DMS79 (cell line): ENCODE data around the gene GDF15.

ENCODE experiments used
- DNase-seq: peaks from one replicate; lab custom pipeline; 2025; lab: John Stamatoyannopoulos, UW

Gene GDF15

GRCh38 chr19:18419195-18419698 is 33.3 kb downstream of the GDF15 start, which contains the start of gene SSBP4:
Gene SSBP4 (plus strand): TSS chr19:18419398. CDS start chr19:18419649, 251 bp downstream.
- DNase-seq = no peak

DNA sequence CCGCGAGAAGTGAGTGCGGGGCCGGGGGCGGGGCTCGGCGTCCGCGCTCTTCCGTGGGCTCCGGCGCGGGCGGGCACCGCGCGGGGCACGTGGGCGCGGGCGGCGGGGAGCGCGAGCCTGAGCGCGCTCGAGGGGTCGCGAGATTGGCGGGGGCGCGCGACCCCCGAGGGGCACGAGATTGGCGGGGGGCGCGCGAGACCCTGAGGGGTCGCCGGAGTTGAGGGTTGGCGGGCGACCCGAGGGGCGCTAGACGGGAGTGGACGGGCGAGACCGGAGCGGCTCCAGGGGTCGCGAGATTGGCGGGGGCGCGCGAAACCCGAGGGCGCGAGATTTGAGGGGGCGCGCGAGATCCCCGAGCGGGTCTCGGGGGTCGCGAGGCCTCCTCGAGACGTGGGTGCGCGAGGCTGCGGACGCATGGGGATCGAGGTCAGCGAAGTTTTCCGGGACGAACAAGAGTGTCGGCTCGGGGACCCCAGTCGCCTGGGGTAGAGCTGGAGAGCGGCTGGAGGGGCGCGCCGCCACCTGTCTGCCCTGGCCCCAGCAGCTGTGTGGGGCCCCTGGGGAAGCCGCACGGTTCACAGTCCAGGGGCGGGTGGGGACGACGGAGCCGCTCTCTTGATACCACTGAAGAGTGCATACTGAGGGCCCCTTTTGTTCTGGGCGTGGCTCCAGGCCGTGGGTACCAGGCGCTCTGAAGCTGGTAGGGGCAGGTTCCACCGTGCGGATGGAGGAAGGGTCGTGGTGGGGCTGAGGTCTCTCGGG is 33.9 kb downstream of the GDF15 start:
- no peak for DNase-seq

DNA sequence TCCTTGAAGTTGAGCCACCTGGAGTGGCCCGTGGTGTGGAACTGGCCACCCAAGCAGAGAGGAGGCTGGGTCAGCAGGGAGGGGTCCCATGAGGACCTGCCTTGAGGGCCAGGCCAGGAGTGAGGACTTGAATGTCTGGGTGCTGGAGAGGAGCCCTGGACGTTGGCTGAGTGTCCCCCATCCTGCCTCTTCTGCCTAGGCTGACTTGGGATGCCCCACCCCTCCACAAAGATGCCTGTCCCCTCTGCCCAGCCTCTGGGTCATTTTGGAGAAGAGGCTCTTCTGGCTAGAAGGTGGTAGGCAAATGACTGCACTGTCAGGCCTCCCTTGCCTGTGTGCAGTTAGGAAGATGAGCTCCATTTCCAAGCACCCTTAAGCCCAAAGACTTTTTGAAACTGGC is 35.0 kb downstream of the GDF15 start:
- DNase-seq = no peak

- DNase-seq = no peak
These were observed 35.5 kb downstream of the GDF15 start for GRCh38 chr19:18421371-18421959.

GRCh38 chr19:18422530-18423191 is 36.7 kb downstream of the GDF15 start:
- DNase-seq = no peak

DNA sequence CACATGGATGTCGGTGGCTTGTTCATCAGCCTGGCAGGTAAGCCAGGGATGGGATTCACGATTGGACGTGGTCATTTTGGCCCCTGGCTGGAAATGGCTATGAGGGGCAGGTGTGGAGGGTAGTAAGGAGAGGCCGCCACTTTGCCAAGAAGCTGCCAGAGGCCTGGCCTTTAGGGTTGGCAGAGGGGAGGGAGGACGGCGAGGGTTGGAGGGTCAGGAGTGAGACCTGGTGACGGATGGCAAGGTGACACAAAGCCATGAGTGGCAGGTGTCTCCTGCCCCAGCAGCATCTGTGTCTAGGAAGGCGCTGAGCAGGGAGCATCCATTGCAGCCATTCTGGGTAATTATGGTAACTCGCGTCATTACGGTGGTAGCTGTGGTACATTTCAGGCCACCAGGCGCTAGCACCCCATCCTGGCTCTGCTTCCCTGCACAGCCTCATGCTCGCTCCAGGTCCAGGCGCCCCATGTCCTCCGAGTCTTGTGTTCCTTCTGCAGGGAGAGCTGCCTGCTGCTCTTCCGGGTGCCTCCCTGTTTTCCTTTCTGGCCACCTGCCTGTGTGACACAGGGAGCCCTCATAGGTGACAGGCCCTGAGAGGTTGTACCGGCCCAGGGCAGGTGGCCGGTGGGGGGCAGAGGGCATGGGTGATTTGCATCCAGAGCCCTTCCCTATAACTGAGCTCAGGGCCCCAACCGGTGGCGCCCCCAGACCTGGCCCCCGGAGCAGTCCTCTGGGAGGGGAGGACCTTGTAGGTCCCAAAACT is 37.5 kb downstream of the GDF15 start:
- no peak for DNase-seq

GRCh38 chr19:18424122-18424889 is 38.3 kb downstream of the GDF15 start:
- DNase-seq = no peak

- DNase-seq = no peak
These were observed 39.0 kb downstream of the GDF15 start for GRCh38 chr19:18424890-18425514.

DNA sequence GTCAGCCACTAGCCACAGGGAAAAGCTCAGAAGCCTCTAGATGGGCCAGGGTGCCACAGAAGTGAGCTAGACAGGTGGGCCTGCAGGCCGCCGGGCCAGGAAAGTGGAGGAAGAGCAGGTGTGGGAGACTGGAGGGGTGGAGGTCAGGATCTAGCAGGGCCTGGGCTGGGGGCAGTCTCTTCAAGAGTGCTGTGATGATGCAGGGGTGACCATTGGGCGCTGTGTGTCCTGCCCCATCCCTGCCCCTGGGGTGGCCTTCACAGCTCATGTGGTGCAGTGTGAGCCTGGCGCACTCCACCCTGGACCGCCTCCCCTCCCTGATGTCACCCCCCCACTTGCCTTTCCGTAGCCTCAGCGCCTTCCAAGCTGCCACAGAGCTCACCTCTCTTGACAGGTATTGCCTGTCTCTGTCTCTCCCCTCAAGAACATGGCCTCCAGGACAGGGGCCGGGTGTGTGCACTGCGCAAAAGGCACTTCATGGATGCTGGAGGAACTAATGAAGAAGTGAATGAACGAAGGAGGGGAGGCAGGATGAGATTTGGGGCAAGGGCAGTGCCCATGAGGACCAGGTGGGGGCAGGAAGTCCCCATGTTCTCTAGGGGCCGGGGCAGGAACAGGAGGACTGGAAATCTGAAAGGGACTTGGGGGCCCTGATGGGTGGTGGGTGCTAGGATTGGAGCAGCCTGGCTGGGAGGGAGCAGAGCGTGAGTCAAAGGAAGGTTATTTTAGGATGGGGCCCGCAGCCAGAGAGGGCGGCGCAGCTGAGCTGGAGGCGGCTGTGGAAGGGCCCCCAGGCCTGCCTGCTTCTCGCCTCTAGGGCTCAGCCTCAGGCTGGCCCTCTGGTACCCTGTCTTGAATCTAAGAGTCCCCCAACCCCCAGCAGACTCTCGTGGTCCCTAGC is 39.8 kb downstream of the GDF15 start:
- no peak for DNase-seq

- DNase-seq = no peak
These were observed 40.4 kb downstream of the GDF15 start for GRCh38 chr19:18426416-18426767.

- no peak for DNase-seq
These were observed 41.3 kb downstream of the GDF15 start for GRCh38 chr19:18427080-18427742.

DNA sequence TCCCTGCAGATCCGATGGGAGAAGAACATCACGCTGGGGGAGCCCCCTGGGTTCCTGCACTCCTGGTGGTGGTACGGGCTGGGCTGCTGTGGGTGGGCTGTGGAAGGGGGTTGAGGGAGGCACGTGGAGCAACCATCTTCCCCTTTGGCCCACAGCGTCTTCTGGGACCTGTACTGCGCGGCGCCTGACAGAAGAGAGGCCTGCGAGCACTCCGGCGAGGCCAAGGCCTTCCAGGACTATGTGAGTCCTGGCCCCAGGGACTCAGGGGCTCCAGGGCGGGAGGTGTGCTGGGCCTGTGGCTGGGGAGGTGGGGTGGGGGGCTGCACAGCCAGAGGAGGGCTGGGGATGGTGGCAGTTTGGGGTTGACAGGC is 41.8 kb downstream of the GDF15 start:
- DNase-seq = no peak

DNA sequence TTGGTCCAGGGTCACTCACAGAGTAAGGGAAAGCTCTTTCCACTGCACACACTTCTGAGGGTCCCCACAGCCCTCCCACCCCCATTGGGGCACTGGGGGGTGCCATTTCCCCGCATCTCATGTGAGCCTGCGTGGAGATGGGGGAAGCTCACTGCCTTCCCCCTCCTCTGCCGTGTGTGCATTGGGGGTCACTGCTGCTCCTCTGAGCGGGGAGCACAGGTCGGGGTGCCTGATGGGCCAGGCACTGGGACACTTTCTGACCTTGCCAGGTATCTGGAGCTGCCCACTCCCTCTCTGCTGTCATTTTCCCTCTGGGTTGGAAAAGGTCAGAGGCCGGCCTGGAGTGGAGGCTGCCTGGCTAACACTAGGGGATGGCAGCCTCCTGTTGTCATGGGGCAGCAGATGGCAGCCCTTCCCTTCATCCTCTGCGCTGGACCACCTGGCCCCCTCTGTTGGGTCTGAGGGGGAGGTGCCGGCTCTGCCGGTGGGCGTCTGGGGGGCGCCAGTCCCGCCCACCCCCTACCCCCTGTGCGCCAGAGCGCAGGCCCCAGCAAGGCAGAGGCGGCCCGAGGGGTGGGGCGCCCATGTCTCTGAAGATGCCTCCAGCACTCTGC is 42.3 kb downstream of the GDF15 start:
- no peak for DNase-seq

- peak; percentile 83 for DNase-seq
These were observed 43.1 kb downstream of the GDF15 start for GRCh38 chr19:18428787-18429674.

- no peak for DNase-seq
These were observed 43.9 kb downstream of the GDF15 start for GRCh38 chr19:18429717-18430416.

GRCh38 chr19:18430417-18431144 is 44.6 kb downstream of the GDF15 start:
- no peak for DNase-seq
